Neuronal stem cell (in vitro differentiated cells): ENCODE results near the gene GRIN3B.

ENCODE experiments used
- DNase-seq: peaks from one replicate; pipeline ENCODE4 v3.0.0-alpha.2; 2013; ENCODE audit warnings: low spot score
- H2AFZ ChIP-seq: one replicate; pipeline ENCODE4 v1.6.1; 2013; ENCODE audit warnings: mild to moderate bottlenecking, low read length, inconsistent platforms
- H2AK5ac ChIP-seq: 2 replicates; pipeline ENCODE4 v1.6.1; 2013; ENCODE audit warnings: low read depth, mild to moderate bottlenecking, inconsistent platforms, low read length, moderate library complexity, mixed read lengths
- H2BK120ac ChIP-seq: 2 replicates; pipeline ENCODE4 v1.6.1; 2013; ENCODE audit warnings: low read depth, mild to moderate bottlenecking, inconsistent platforms, low read length, moderate library complexity, mixed read lengths
- H2BK12ac ChIP-seq: one replicate; pipeline ENCODE4 v1.6.1; 2013; ENCODE audit warnings: low read length, inconsistent platforms
- H2BK15ac ChIP-seq: 2 replicates; pipeline ENCODE4 v1.6.1; 2013; ENCODE audit warnings: mild to moderate bottlenecking, low read length, inconsistent platforms, mixed read lengths
- H2BK5ac ChIP-seq: one replicate; pipeline ENCODE4 v1.6.1; 2013; ENCODE audit warnings: inconsistent platforms, mild to moderate bottlenecking, low read length, moderate library complexity
- H3K14ac ChIP-seq: one replicate; pipeline ENCODE4 v1.6.1; 2013; ENCODE audit warnings: low read length, inconsistent platforms
- H3K18ac ChIP-seq: 2 replicates; pipeline ENCODE4 v1.6.1; 2013; ENCODE audit warnings: low read length, inconsistent platforms
- H3K23ac ChIP-seq: 2 replicates; pipeline ENCODE4 v1.6.1; 2013; ENCODE audit warnings: low read depth, mild to moderate bottlenecking, mixed read lengths, low read length, inconsistent platforms; ENCODE audit not compliant: poor library complexity
- H3K27ac ChIP-seq: replicated peaks from 3 replicates; pipeline ENCODE4 v1.5.1; 2013; ENCODE audit warnings: low read length, inconsistent platforms
- H3K27me3 ChIP-seq, 3 experiments: 2 replicates each; pipeline ENCODE4 v1.6.1; 2013; ENCODE audit warnings: low read length in 3 of 3, mild to moderate bottlenecking in 2 of 3, inconsistent platforms in 1 of 3, low read depth in 1 of 3, mixed read lengths in 1 of 3, moderate library complexity in 1 of 3; ENCODE audit not compliant: control insufficient read depth in 3 of 3, insufficient read depth in 3 of 3
- H3K36me3 ChIP-seq, 2 donors: replicated peaks in 1 of 2; 2 replicates each; pipeline ENCODE4 v1.6.1; 2013; ENCODE audit warnings: low read length in 2 of 2; ENCODE audit not compliant: control insufficient read depth in 2 of 2, insufficient read depth in 2 of 2
- H3K4ac ChIP-seq: 2 replicates; pipeline ENCODE4 v1.6.1; 2013; ENCODE audit warnings: inconsistent platforms, mild to moderate bottlenecking, low read length, moderate library complexity
- H3K4me1 ChIP-seq, 2 donors: 1 replicate in 1 of 2; 2 replicates in 1 of 2; pipeline ENCODE4 v1.6.1; 2013; ENCODE audit warnings: low read length in 2 of 2, low read depth in 1 of 2; ENCODE audit not compliant: control insufficient read depth in 2 of 2, insufficient read depth in 1 of 2
- H3K4me2 ChIP-seq: one replicate; pipeline ENCODE4 v1.6.1; 2013; ENCODE audit warnings: mild to moderate bottlenecking, low read length, inconsistent platforms; ENCODE audit not compliant: insufficient read depth, poor library complexity, severe bottlenecking
- H3K4me3 ChIP-seq, 2 donors: 2 replicates each; pipeline ENCODE4 v1.5.1; 2013; ENCODE audit warnings: low read length in 2 of 2, mild to moderate bottlenecking in 2 of 2, inconsistent platforms in 1 of 2, moderate library complexity in 1 of 2
- H3K79me1 ChIP-seq: one replicate; pipeline ENCODE4 v1.6.1; 2013; ENCODE audit warnings: low read depth, mild to moderate bottlenecking, inconsistent platforms, low read length, moderate library complexity
- H3K9ac ChIP-seq: one replicate; pipeline ENCODE4 v1.6.1; 2013; ENCODE audit warnings: mild to moderate bottlenecking, low read depth, low read length, inconsistent platforms; ENCODE audit not compliant: poor library complexity
- H3K9me3 ChIP-seq, 2 donors: replicated peaks in 1 of 2; 2 replicates each; pipeline versions ENCODE3 to v1.6.1; 2013; ENCODE audit warnings: low read length in 2 of 2, mild to moderate bottlenecking in 2 of 2, inconsistent platforms in 1 of 2, low read depth in 1 of 2, mixed read lengths in 1 of 2, moderate library complexity in 1 of 2; ENCODE audit not compliant: control insufficient read depth in 2 of 2, insufficient read depth in 1 of 2
- H4K8ac ChIP-seq: one replicate; pipeline ENCODE4 v1.6.1; 2013; ENCODE audit warnings: low read depth, mild to moderate bottlenecking, inconsistent platforms, low read length, moderate library complexity
- H4K91ac ChIP-seq: one replicate; pipeline ENCODE4 v1.6.1; 2013; ENCODE audit warnings: low read length, low read depth, mild to moderate bottlenecking, inconsistent platforms; ENCODE audit not compliant: poor library complexity
- WGBS, 2 donors: extraction: QIAGEN DNeasy Blood & Tissue Kit; methylation state at CpG; one replicate each; pipeline ENCODE4 v1.1.7; 2013; ENCODE audit warnings: missing lambda C conversion rate in 2 of 2, mixed read lengths in 1 of 2; ENCODE audit not compliant: insufficient read length in 2 of 2, insufficient replicate concordance in 1 of 2; ENCODE audit errors: extremely low coverage in 2 of 2; 5-methylcytosine and 5-hydroxymethylcytosine counted together

Gene GRIN3B

GRCh38 chr19:1041835-1042685 is 41.8 kb downstream of the GRIN3B start:
- peak overlapping the region; percentile 29 for H4K8ac ChIP-seq
- H2BK15ac ChIP-seq = peak overlapping the region; percentile 88
- no peak overlapping the region for H2BK120ac ChIP-seq
- H3K4ac ChIP-seq = no peak overlapping the region
- H3K36me3 ChIP-seq = peaks cover 13 to 18% of the 10 kb centered on the region in 2 donors
- no peaks in the 10 kb centered on the region for H3K9me3 ChIP-seq
- H2BK12ac ChIP-seq = peak overlapping the region; percentile 58
- H3K18ac ChIP-seq = peak overlapping the region; percentile 89
- H3K4me3 ChIP-seq = no peak overlapping the region
- DNase-seq = no peak
- H3K79me1 ChIP-seq = peaks cover 4% of the 10 kb centered on the region
- no peak overlapping the region for H3K27ac ChIP-seq
- H2AK5ac ChIP-seq = peak overlapping the region; percentile 94
- peaks cover 7 to 13% of the 10 kb centered on the region in 2 donors for H3K4me1 ChIP-seq
- no CpG with 5 or more reads among the region's 43 CpGs for WGBS, 2 donors
- H4K91ac ChIP-seq = peak overlapping the region; percentile 72
- peak overlapping the region; percentile 44 for H3K9ac ChIP-seq
- no peaks in the 10 kb centered on the region for H3K27me3 ChIP-seq
- peak overlapping the region; percentile 80 for H3K23ac ChIP-seq
- H3K4me2 ChIP-seq = no peak overlapping the region
- no peak overlapping the region for H3K14ac ChIP-seq
- no peak overlapping the region for H2BK5ac ChIP-seq
- no peak overlapping the region for H2AFZ ChIP-seq

- Histone ChIP-seq H2BK12ac (no peak overlapping the region), H3K27ac (no peak overlapping the region), H2BK120ac (no peak overlapping the region), H3K9ac (no peak overlapping the region), H2BK5ac (no peak overlapping the region), H3K4me2 (no peak overlapping the region), H3K4me3 (no peak overlapping the region), H2BK15ac (peak overlapping the region; percentile 65), H3K14ac (no peak overlapping the region), H4K91ac (no peak overlapping the region), H3K23ac (no peak overlapping the region), H3K18ac (peak overlapping the region; percentile 46), H2AK5ac (peak overlapping the region; percentile 60), H3K79me1 (peaks cover 4% of the 10 kb centered on the region), H2AFZ (no peak overlapping the region), H3K27me3 (no peaks in the 10 kb centered on the region), H3K9me3 (no peaks in the 10 kb centered on the region), H3K36me3 (peaks cover 8 to 12% of the 10 kb centered on the region in 2 donors), H3K4me1 (peaks cover 7 to 13% of the 10 kb centered on the region in 2 donors), H4K8ac (no peak overlapping the region), H3K4ac (no peak overlapping the region)
- no peak for DNase-seq
- no CpG with 5 or more reads among the region's 23 CpGs for WGBS, 2 donors
Measured at GRCh38 chr19:1042689-1043511, 42.7 kb downstream of the GRIN3B start.

DNA sequence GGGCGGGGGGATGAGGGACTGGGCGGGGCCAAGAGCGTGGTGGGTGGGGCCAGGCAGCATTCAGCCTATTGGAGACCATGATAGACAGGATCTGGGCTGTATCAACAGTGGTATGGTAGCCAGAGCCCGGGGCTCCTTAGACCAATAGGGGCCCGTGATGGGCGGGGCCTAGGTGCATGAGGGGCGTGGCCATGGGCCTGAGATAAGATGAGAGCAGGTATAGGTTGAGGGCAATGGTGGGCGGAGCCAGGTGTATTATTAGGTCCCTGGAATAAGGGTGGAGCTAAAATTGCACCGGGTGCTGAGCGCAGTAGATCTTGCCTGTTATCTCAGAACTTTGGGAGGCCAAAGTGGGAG is 45.0 kb downstream of the GRIN3B start:
- no peak overlapping the region for H3K14ac ChIP-seq
- H3K4me3 ChIP-seq = no peak overlapping the region
- no peak overlapping the region for H3K23ac ChIP-seq
- H2BK120ac ChIP-seq = no peak overlapping the region
- H4K91ac ChIP-seq = no peak overlapping the region
- H2BK15ac ChIP-seq = no peak overlapping the region
- no peaks in the 10 kb centered on the region for H3K27me3 ChIP-seq
- H3K27ac ChIP-seq = no peak overlapping the region
- H3K36me3 ChIP-seq = no peaks in the 10 kb centered on the region
- H2BK12ac ChIP-seq = no peak overlapping the region
- no peaks in the 10 kb centered on the region for H3K9me3 ChIP-seq
- no peak overlapping the region for H3K9ac ChIP-seq
- WGBS, 2 donors = no CpG with 5 or more reads among the region's 10 CpGs
- no peak for DNase-seq
- H2AK5ac ChIP-seq = no peak overlapping the region
- H4K8ac ChIP-seq = no peak overlapping the region
- no peak overlapping the region for H3K4ac ChIP-seq
- H3K79me1 ChIP-seq = peaks cover 4% of the 10 kb centered on the region
- peaks cover 9 to 10% of the 10 kb centered on the region in 2 donors for H3K4me1 ChIP-seq
- H2AFZ ChIP-seq = no peak overlapping the region
- H3K4me2 ChIP-seq = no peak overlapping the region
- H2BK5ac ChIP-seq = peak overlapping the region; percentile 90
- H3K18ac ChIP-seq = no peak overlapping the region

DNA sequence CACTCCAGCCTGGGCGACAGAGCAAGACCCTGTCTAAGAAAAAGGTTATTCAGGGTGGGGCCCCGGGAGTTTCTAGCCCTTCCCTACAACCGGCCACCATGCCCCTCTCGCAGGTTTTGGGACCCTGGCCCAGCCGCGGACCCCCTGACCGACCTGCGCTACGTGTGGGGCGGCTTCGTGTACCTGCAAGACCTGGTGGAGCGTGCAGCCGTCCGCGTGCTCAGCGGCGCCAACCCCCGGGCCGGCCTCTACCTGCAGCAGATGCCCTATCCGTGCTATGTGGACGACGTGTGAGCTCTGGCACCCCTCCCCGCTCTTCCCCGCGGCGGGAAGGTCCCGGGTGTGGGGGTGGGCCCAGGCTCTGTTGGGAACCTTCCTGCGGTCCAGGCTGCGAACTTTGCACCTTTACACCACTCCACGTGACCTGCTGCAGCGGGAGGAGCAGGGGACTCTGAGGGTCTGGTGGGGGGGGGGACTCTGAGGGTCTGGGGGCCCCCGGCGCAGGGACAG is 46.0 kb downstream of the GRIN3B start:
- peaks cover 4% of the 10 kb centered on the region for H3K79me1 ChIP-seq
- H3K4ac ChIP-seq = no peak overlapping the region
- no peak overlapping the region for H4K91ac ChIP-seq
- H3K36me3 ChIP-seq = no peaks in the 10 kb centered on the region
- no peak overlapping the region for H3K23ac ChIP-seq
- no CpG with 5 or more reads among the region's 33 CpGs for WGBS, 2 donors
- H3K9me3 ChIP-seq = peaks cover 0 to 3% of the 10 kb centered on the region in 2 donors
- peak overlapping the region; percentile 75 for H2BK5ac ChIP-seq
- H3K4me2 ChIP-seq = no peak overlapping the region
- H3K9ac ChIP-seq = no peak overlapping the region
- no peak overlapping the region for H2BK120ac ChIP-seq
- peak overlapping the region; percentile 22 for H2BK12ac ChIP-seq
- no peak overlapping the region for H2BK15ac ChIP-seq
- peak overlapping the region; percentile 65 for H4K8ac ChIP-seq
- no peaks in the 10 kb centered on the region for H3K27me3 ChIP-seq
- no peak overlapping the region for H2AK5ac ChIP-seq
- peaks cover 3 to 5% of the 10 kb centered on the region in 2 donors for H3K4me1 ChIP-seq
- H2AFZ ChIP-seq = no peak overlapping the region
- DNase-seq = no peak
- no peak overlapping the region for H3K18ac ChIP-seq
- H3K4me3 ChIP-seq = no peak overlapping the region
- no peak overlapping the region for H3K27ac ChIP-seq
- peak overlapping the region; percentile 38 for H3K14ac ChIP-seq
